Gastroesophageal sphincter (tissue), 3 donors: ENCODE measurements around the gene UBE2O.

Experiments
- POLR2A ChIP-seq, 2 donors: fragments of 450-650 bp; IDR thresholded peaks; one replicate each; pipeline ENCODE4 v1.6.1; 2017; ENCODE audit warnings: antibody characterized with exemption in 2 of 2, mild to moderate bottlenecking in 2 of 2, moderate library complexity in 1 of 2
- TF ChIP-seq, protein P1 (sequence below), 4 experiments: fragments of 200-600 bp in 2 of 4; fragments of 450-650 bp in 2 of 4; sonication (generic) in 1 of 4; IDR thresholded peaks; one replicate each; pipeline ENCODE4 v1.5.1; 2017 to 2019; ENCODE audit warnings: antibody characterized with exemption in 4 of 4, mild to moderate bottlenecking in 2 of 4, moderate library complexity in 2 of 4

DNA sequence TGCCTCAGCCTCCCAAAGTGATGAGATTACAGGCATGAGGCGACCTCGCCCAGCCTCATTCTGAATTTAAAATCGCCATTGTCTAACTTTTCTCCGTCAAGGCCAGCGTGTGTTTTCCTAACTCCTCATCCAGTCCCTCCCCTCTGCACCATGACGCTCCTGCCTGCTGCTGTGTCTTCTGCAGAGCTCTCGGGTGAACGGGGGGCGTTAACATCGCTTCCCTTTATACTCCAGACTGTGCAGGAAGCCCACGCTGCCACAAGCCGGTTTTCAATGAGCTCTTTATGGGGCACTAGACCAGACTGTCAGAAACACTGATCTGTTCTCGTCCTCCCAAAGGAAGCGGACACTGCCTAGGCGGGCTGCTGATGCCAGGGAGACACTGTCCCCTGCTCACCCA, 27.7 kb upstream of the UBE2O start:
- TF ChIP-seq, protein P1, sequence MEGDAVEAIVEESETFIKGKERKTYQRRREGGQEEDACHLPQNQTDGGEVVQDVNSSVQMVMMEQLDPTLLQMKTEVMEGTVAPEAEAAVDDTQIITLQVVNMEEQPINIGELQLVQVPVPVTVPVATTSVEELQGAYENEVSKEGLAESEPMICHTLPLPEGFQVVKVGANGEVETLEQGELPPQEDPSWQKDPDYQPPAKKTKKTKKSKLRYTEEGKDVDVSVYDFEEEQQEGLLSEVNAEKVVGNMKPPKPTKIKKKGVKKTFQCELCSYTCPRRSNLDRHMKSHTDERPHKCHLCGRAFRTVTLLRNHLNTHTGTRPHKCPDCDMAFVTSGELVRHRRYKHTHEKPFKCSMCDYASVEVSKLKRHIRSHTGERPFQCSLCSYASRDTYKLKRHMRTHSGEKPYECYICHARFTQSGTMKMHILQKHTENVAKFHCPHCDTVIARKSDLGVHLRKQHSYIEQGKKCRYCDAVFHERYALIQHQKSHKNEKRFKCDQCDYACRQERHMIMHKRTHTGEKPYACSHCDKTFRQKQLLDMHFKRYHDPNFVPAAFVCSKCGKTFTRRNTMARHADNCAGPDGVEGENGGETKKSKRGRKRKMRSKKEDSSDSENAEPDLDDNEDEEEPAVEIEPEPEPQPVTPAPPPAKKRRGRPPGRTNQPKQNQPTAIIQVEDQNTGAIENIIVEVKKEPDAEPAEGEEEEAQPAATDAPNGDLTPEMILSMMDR (IDR thresholded peaks at IDR 0.05) = no peak
- TF ChIP-seq POLR2A (IDR thresholded peaks at IDR 0.05) = no peak
